SH-SY5Y (cell line): ENCODE results near the gene DDX28.

Experiments
- GATA2 ChIP-seq: IDR thresholded peaks from 2 replicates; pipeline ENCODE4 v1.6.1; 2011; ENCODE audit warnings: mild to moderate bottlenecking, low read depth, low read length
- GATA3 ChIP-seq: IDR thresholded peaks from 2 replicates; pipeline ENCODE4 v1.6.1; 2011; ENCODE audit warnings: low read depth, mild to moderate bottlenecking, low read length, moderate library complexity

DNA sequence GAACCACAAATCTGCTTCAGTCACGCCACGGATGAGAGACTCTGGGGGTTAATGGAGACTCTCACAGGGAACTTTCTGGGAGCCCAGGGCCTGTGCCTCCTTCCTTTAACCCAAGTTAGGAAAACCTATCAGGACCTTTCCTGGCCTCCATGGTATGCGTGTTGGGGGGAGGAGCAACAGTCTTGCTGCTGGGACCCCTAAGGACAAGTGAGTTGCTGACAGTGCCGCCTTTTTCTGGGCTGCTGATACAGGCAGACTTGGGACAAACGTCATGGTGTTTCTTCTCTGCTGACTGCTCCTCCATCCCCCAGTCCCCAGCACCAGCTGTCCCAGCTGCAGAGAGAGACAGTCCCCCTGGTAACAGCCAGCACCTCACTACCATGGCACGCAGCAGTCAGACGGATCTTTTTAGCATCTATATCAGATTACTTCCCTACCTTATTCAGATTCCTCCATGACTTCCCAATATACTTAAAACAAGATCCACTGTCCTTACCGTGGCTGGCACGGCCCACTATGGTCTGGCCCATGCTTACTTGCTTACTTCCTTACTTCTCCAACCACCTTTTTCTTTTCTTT, 13.8 kb downstream of the DDX28 start:
- TF ChIP-seq GATA2 (no peak), GATA3 (no peak)
